B cell (primary cell): ENCODE data around the gene ACOX3. TPM values are rescaled to one million over a fixed set of nuclear protein-coding genes. Genes with fewer than 3 reads are reported as not detected.

Experiments used
- ATAC-seq: fragments of 200-7000 bp; cut with Tn5 transposase; one replicate; pipeline ENCODE4 v1.10.0; 2021; ENCODE audit warnings: low read depth, mild to moderate bottlenecking, moderate number of reproducible peaks, moderate library complexity
- CTCF ChIA-PET: fragments of 350-600 bp; sonication (Branson Sonifier 250); formaldehyde crosslinking; loops from one replicate; lab custom pipeline; 2021; ENCODE audit warnings: antibody characterized with exemption, inconsistent platforms; lab: Charles Lee
- POLR2A ChIA-PET: fragments of 350-600 bp; sonication (Branson Sonifier 250); formaldehyde crosslinking; loops from one replicate; lab custom pipeline; 2021; ENCODE audit warnings: antibody characterized with exemption; lab: Charles Lee
- DNase-seq: peaks from one replicate; pipeline ENCODE4 v3.0.0; 2013
- H2AFZ ChIP-seq: 2 replicates; pipeline ENCODE4 v1.6.1; 2012; ENCODE audit warnings: mild to moderate bottlenecking, low read depth, low read length; ENCODE audit not compliant: insufficient read depth, poor library complexity, severe bottlenecking
- H3K27ac ChIP-seq, 2 donors: 1 replicate in 1 of 2; 2 replicates in 1 of 2; pipeline ENCODE4 v1.5.1; 2012 to 2013; ENCODE audit warnings: low read length in 2 of 2, mild to moderate bottlenecking in 2 of 2, moderate library complexity in 1 of 2
- H3K27me3 ChIP-seq, 4 experiments: fragments of 200-600 bp in 1 of 4; sonication (generic) in 1 of 4; replicated peaks in 1 of 4; 1 replicate in 2 of 4; 2 replicates in 2 of 4; pipeline versions ENCODE4 v1.6.1 to v1.7.0; 2013 to 2016; ENCODE audit warnings: low read length in 3 of 4, mild to moderate bottlenecking in 2 of 4, mixed read lengths in 1 of 4, moderate library complexity in 1 of 4; ENCODE audit not compliant: insufficient read depth in 4 of 4, control insufficient read depth in 3 of 4; ENCODE audit errors: control extremely low read depth in 1 of 4
- H3K36me3 ChIP-seq, 2 experiments: replicated peaks in 1 of 2; 1 replicate in 1 of 2; 2 replicates in 1 of 2; pipeline versions ENCODE4 v1.6.1 to v1.7.1; 2013; ENCODE audit warnings: low read length in 1 of 2; ENCODE audit not compliant: insufficient read depth in 2 of 2, control insufficient read depth in 1 of 2; ENCODE audit errors: control extremely low read depth in 1 of 2, extremely low read depth in 1 of 2
- H3K4me1 ChIP-seq, 2 donors: fragments of 200-600 bp in 1 of 2; sonication (generic) in 1 of 2; 1 replicate in 1 of 2; 2 replicates in 1 of 2; pipeline versions ENCODE4 v1.5.1 to v1.6.1; 2013 to 2017; ENCODE audit warnings: low read length in 2 of 2; ENCODE audit not compliant: control insufficient read depth in 2 of 2, insufficient read depth in 2 of 2
- H3K4me2 ChIP-seq: replicated peaks from 2 replicates; pipeline ENCODE3; 2012; ENCODE audit warnings: mild to moderate bottlenecking, low read depth, low read length; ENCODE audit not compliant: poor library complexity, severe bottlenecking
- H3K4me3 ChIP-seq, 5 experiments: fragments of 200-600 bp in 1 of 5; sonication (generic) in 1 of 5; 1 replicate in 3 of 5; 2 replicates in 2 of 5; pipeline versions ENCODE4 v1.5.1 to v1.7.0; 2011 to 2016; ENCODE audit warnings: low read length in 4 of 5, mild to moderate bottlenecking in 4 of 5, low read depth in 2 of 5, control low read depth in 1 of 5, moderate library complexity in 1 of 5; ENCODE audit not compliant: insufficient read depth in 1 of 5; ENCODE audit errors: control extremely low read depth in 1 of 5, extremely low read depth in 1 of 5
- H3K79me2 ChIP-seq: fragments of 200-600 bp; sonication (generic); one replicate; pipeline ENCODE4 v1.6.0; 2016; ENCODE audit warnings: low read length; ENCODE audit not compliant: control insufficient read depth, insufficient read depth
- H3K9ac ChIP-seq: fragments of 200-600 bp; sonication (generic); 2 replicates; pipeline ENCODE4 v1.6.1; 2017; ENCODE audit warnings: mild to moderate bottlenecking, low read length, moderate library complexity
- H3K9me3 ChIP-seq, 3 donors: one replicate each; pipeline versions ENCODE4 v1.6.1 to v1.7.1; 2013; ENCODE audit warnings: low read length in 2 of 3; ENCODE audit not compliant: control insufficient read depth in 2 of 3, insufficient read depth in 1 of 3; ENCODE audit errors: control extremely low read depth in 1 of 3
- H4K20me1 ChIP-seq: 2 replicates; pipeline ENCODE4 v1.6.0; 2012; ENCODE audit warnings: mild to moderate bottlenecking, low read length; ENCODE audit not compliant: insufficient read depth, control insufficient read depth, poor library complexity, severe bottlenecking
- H3K27ac Mint-ChIP-seq: one replicate; pipeline ENCODE4 v1.8.0; 2021; ENCODE audit warnings: mixed read lengths
- H3K27me3 Mint-ChIP-seq: one replicate; pipeline ENCODE4 v1.8.0; 2021; ENCODE audit warnings: mixed read lengths
- H3K4me1 Mint-ChIP-seq: one replicate; pipeline ENCODE4 v1.8.0; 2021; ENCODE audit warnings: mixed read lengths
- H3K4me3 Mint-ChIP-seq: one replicate; pipeline ENCODE4 v1.8.0; 2021; ENCODE audit warnings: mixed read lengths
- H3K9me3 Mint-ChIP-seq: one replicate; pipeline ENCODE4 v1.8.0; 2022; ENCODE audit warnings: mixed read lengths; ENCODE audit not compliant: insufficient read depth
- EZH2 ChIP-seq: IDR thresholded peaks from 2 replicates; pipeline ENCODE4 v1.6.1; 2012; ENCODE audit warnings: borderline replicate concordance, low read depth, mild to moderate bottlenecking, moderate library complexity, low read length; ENCODE audit not compliant: insufficient read depth, poor library complexity, severe bottlenecking
- WGBS: methylation state at CpG from one replicate; pipeline ENCODE4 v1.1.5; 2013; ENCODE audit warnings: missing lambda C conversion rate; ENCODE audit not compliant: insufficient coverage; 5-methylcytosine and 5-hydroxymethylcytosine counted together
- intact Hi-C: fragments of 100-400 bp; cut with micrococcal nuclease; formaldehyde crosslinking; loops from one replicate; pipeline ENCODE4 v1.10.0; 2022
- polyA plus RNA-seq: library from polyadenylated mRNA; depleted of rRNA; stranded (reverse); fragments of >200 nt; gene quantifications from 2 replicates; pipeline ENCODE4 v1.2.3, GENCODE V29; 2012
- total RNA-seq, 2 donors: library from RNA; stranded (reverse); fragments of 120-200 nt in 1 of 2; gene quantifications; 1 replicate in 1 of 2; 2 replicates in 1 of 2; pipeline versions ENCODE4 v1.2.3 to v1.2.4, GENCODE V29; 2013 to 2022
- TF ChIP-seq, protein P1 (sequence below): fragments of 200-600 bp; IDR thresholded peaks from one replicate; pipeline ENCODE4 v1.8.0; 2022; ENCODE audit warnings: antibody characterized with exemption, mild to moderate bottlenecking

Gene ACOX3
- total and polyA plus RNA-seq, 2 donors (not counting 1 experiment from before 2014, with no cell fraction given) = 4.6 to 23.1 TPM

DNA sequence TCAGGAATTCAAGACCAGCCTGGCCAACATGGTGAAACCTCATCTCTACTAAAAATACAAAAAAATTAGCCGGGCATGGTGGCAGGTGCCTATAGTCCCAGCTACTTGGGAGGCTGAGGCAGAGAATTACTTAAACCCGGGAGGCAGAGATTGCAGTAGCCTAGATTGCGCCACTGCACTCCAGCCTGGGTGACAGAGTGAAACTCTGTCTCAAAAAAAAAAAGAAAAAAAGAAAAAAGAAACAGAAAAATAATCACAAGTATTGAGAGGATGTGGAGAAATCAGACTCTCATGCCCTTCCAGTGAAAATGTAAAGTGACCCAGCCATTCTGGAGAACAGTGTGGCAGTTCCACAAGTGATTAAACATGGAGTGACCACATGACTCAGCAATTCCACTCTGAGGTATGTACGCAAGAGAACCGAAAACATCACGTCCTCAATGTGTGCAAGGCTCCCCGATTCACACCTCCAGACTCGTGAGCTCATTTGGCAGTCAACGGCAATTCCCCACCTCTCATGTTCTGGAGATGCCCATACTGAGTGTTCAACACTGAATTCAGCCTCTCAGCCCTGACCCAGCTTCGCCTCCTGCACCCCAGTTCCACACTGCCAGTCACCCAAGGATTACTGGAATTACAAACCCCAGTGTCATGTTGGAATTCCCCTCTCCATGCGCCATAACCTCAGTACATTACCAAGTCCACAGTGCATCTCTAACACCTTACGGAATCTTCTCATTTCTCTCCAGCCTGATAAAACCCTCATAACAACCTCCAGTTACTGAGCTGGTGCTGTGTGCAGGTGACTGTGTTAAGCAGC lies 21.1 kb downstream of the ACOX3 start:
- Histone ChIP-seq H4K20me1 (no peaks in the 10 kb centered on the region), H2AFZ (no peak overlapping the region), H3K79me2 (peaks cover 7% of the 10 kb centered on the region), H3K9ac (no peak overlapping the region), H3K4me2 (no peak overlapping the region), H3K9me3 (no peaks in the 10 kb centered on the region), H3K27ac (no peak overlapping the region), H3K36me3 (peaks cover 0 to 20% of the 10 kb centered on the region in 2 experiments), H3K27me3 (no peaks in the 10 kb centered on the region), H3K4me3 (no peak overlapping the region), H3K4me1 (no peaks in the 10 kb centered on the region)
- 82% methylated on average over 11 of the region's 12 CpGs for WGBS
- TF ChIP-seq, protein P1, sequence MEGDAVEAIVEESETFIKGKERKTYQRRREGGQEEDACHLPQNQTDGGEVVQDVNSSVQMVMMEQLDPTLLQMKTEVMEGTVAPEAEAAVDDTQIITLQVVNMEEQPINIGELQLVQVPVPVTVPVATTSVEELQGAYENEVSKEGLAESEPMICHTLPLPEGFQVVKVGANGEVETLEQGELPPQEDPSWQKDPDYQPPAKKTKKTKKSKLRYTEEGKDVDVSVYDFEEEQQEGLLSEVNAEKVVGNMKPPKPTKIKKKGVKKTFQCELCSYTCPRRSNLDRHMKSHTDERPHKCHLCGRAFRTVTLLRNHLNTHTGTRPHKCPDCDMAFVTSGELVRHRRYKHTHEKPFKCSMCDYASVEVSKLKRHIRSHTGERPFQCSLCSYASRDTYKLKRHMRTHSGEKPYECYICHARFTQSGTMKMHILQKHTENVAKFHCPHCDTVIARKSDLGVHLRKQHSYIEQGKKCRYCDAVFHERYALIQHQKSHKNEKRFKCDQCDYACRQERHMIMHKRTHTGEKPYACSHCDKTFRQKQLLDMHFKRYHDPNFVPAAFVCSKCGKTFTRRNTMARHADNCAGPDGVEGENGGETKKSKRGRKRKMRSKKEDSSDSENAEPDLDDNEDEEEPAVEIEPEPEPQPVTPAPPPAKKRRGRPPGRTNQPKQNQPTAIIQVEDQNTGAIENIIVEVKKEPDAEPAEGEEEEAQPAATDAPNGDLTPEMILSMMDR = no peak
- TF ChIP-seq EZH2 = no peak
- no peaks in the 10 kb centered on the region for H3K27me3 Mint-ChIP-seq
- no peak for ATAC-seq
- CTCF ChIA-PET = interaction anchor here (1.5 kb wide), 1 partner anchor 243 kb away, joined by 5 read pairs; no protein-coding TSS in a partner anchor
- intact Hi-C loops = no loop called here
- no peak for DNase-seq
- no peak overlapping the region for H3K27ac Mint-ChIP-seq
- H3K9me3 Mint-ChIP-seq = no peaks in the 10 kb centered on the region
- no peak overlapping the region for H3K4me3 Mint-ChIP-seq
- H3K4me1 Mint-ChIP-seq = peaks cover 6% of the 10 kb centered on the region
- POLR2A ChIA-PET = no interaction called here

DNA sequence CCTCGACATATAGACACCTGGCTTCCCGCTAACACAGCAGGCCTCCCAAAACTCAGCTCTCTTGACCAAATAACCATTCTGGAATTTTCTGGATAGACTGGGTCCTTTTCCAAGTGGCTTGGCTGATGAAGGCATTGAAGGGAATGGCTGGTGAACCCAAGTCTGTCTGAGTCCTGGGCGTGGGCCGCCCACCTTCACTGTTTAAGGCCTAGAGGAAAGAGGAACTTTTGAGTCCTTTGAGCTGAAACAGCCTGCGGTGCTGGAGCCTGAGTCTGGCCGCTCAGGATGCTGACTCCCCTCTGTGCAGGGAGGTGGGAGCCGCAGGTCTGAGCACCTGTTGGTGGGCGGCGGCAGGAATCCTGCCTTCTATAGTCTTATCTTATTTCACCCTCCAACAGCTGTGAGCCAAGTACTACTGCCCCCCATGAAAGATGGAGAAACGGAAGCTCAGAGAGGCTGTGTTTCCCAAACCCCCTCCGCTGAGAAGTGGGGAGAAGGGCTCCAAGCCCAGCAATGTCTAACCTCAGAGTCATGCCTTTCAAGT lies 23.4 kb downstream of the ACOX3 start:
- DNase-seq = no peak
- Mint-ChIP-seq H3K27me3 (no peaks in the 10 kb centered on the region), H3K4me3 (no peak overlapping the region), H3K4me1 (peaks cover 6% of the 10 kb centered on the region), H3K9me3 (no peaks in the 10 kb centered on the region), H3K27ac (no peak overlapping the region)
- Histone ChIP-seq H3K27me3 (no peaks in the 10 kb centered on the region), H2AFZ (no peak overlapping the region), H3K9ac (no peak overlapping the region), H3K9me3 (no peaks in the 10 kb centered on the region), H3K36me3 (peaks cover 0 to 34% of the 10 kb centered on the region in 2 experiments), H3K27ac (no peak overlapping the region), H3K79me2 (peaks cover 3% of the 10 kb centered on the region), H3K4me3 (no peak overlapping the region), H4K20me1 (no peaks in the 10 kb centered on the region), H3K4me1 (no peaks in the 10 kb centered on the region), H3K4me2 (no peak overlapping the region)
- ChIA-PET CTCF (interaction anchor here (1.0 kb wide), 1 partner anchor 14 kb away, joined by 5 read pairs; no protein-coding TSS in a partner anchor), POLR2A (no interaction called here)
- 66% methylated on average over 8 of the region's 11 CpGs for WGBS
- intact Hi-C loops = no loop called here
- ATAC-seq = no peak
- no peak for TF ChIP-seq EZH2
- TF ChIP-seq, protein P1 = no peak
